Stimulated activated naive CD4-positive, alpha-beta T cell treated with Interleukin-2 at 50 U/mL for 16 hours (primary cell): ENCODE measurements around the gene ADAMTS17.

Source experiments
- DNase-seq: peaks from one replicate; lab custom pipeline; 2025; lab: John Stamatoyannopoulos, UW

ADAMTS17 gene

DNA sequence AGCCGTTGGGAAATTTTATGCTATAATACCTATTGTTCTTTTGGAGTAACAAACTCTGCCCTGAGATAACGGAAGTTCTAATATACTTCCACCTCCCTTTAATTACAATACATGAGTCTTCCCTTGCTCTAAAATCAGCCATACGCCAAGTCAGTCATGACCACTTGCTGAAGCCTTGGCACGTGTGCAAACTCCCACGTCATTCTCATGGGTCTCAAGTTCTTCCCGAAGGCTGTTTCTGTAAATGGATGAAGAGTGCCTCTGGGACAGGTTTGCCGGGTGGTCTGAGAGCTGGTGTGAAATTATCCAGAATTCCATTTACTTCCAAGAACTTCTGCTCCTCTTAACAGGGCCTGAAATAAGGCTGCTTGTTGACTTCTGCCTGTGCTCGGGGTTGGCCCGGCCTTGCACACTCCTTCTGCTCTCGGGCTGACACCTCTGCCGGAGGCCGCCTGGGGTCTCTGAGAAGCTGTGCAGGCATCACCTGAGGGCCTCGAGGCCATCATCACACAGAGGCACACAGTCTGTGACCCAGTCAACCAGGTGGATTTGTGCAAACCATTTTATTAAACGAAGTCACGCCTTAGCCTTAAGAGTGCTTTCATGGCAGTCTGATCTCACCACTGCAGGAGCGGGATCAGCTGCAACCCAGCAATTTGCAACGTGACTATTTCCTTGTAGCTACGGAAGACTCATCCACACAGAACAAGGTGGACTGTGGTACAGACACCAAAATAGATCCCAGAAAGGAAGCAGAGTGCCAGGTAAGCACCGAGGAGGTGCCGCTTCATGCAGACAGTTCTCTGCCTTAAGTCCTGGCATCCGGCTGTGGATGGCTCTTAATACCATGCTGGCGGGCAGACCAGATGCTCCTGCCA, 120.1 kb downstream of the ADAMTS17 start:
- no peak for DNase-seq

DNA sequence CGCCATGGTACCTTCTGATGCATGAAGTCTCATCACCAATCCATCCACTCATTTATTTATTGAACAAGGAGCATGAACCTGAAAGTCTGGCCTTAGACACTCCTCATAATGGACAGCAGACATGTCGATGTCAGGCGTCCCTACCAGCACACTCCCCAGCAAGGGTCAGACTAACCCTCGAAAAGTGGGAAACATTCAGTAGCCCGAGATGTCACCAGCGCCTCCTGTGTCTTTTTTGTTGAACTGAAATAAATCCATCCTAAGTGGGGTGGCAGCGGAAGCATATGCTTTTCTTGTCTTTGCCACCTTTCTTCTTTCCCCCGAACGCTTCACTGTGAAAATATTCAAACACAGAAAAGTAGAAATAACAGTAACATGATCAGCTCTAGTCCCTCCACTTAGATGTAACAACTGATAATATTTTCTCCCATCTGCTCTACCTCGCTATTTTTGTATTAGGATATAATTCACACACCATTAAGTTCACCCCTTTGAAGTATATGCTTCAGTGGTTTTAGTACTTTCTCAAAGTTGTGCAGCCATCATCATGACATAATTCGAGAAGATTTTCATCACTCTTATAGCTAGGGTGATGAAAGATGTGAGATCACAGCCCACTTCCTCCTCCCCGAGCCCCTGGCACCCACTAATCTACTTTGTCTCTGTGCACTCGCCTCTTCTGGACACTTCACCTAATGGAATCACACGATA, 121.6 kb downstream of the ADAMTS17 start:
- DNase-seq, result no peak

- DNase-seq, result no peak
Observed at GRCh38 chr15:100218434-100218833, 123.3 kb downstream of the ADAMTS17 start.

DNA sequence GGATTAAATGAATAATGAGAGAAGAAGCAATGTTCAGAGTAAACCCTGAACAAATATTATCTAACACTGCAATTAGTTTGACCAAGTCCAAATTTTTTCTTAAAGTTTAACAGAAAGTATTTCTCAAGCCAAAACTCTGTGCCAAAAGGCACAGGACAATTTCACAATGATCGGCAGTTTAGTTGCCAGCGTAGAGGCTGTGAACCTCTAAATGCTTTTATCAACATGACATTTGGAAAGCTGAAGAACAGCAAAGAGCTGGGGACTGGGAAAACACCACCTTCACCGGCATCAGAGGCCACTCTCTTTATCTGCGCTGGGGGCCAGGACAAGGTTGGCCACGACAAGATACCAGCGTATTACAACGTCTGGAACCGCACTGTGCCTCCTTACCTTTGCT, 125.6 kb downstream of the ADAMTS17 start:
- DNase-seq, result no peak

DNA sequence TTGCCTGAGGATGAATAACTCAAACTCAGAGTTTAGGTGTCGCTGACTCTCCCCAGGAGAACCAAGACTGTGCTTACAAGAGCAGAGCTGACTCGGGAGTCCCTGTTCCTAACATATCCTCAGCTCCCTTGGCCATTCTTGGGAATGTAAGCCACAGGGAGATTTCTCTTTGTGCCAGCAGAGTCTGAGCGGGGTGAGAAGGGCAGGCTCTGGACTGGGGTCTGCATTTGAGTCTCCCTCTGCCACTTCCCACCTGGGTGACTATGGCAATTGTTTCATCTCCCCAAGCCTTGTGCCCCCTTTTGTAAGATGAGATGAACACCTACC, 126.0 kb downstream of the ADAMTS17 start:
- DNase-seq, result no peak

GRCh38 chr15:100215031-100215842, 126.5 kb downstream of the ADAMTS17 start:
- DNase-seq, result no peak

DNA sequence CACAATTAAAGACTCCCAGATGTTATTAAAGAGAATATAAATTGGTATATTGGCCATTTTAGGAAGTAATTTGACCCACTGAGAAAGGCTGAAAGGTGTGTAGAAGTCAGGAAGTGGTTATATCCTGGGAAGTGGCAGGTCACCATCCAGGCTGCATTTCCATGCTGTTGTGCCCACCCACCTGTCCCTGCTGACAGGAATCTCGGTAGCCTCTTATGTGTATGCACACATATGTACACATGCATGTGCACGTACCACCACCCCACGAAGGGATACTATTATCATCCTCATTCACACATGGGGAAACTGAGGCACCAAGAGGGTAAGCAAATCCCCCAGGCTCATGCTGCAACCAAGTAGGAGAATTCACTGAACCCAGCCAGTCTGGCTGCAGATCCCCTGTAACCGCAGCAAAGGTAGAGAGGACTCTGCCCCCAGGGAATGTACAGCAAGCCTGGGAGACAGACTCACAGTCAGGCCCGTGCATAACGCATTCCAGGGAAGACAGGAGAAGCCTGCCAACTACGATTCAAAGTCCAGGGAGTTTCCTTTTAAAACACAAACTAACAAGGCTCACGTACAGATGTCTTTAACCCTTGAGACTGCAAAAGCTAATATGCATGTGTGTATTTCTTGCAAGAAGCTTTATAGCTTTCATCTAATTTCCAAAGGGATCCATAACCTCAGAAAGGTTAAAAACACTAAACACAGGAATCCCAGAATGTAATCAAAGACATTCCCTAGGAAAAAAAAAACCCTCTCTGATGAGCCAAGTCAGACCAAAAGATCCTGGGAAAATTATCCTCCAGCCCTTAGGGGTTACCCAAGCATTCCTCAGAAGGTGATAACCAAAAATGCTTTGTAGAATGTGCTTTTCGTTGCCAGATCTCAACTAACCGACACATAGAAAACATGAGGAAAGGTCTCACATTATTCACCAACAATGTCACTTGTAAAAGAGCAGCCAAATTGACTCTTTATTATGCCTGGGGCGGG, 129.6 kb downstream of the ADAMTS17 start:
- DNase-seq, result no peak

- no peak for DNase-seq
Observed at GRCh38 chr15:100210338-100210737, 131.4 kb downstream of the ADAMTS17 start.

- no peak for DNase-seq
Observed at GRCh38 chr15:100208921-100209603, 132.7 kb downstream of the ADAMTS17 start.

GRCh38 chr15:100207053-100207452, 134.7 kb downstream of the ADAMTS17 start:
- no peak for DNase-seq

GRCh38 chr15:100206643-100207042, 135.1 kb downstream of the ADAMTS17 start:
- DNase-seq, result no peak

- no peak for DNase-seq
Observed at GRCh38 chr15:100205549-100206295, 136.1 kb downstream of the ADAMTS17 start.

DNA sequence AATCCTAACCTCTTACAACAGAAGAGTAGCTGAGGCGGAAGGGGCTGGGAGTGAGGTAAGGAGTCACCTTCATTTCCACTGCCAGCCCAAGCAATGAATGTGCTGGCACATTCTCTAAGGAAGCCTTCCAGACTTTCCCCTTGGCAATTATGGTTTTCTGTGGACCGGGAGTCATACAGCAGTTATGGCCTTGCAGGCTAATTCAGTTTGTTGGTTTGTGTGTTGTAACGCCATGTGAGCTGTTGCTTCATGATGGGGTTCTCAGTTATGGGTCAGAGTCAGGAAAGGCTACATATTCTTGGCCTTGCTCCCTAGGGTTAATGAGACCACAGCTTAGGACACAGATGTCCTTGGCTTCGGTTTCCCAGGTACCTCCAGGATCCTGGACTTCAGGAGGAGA, 137.0 kb downstream of the ADAMTS17 start:
- no peak for DNase-seq

GRCh38 chr15:100204211-100204610, 137.6 kb downstream of the ADAMTS17 start:
- DNase-seq, result no peak

GRCh38 chr15:100202309-100202960, 139.3 kb downstream of the ADAMTS17 start:
- DNase-seq, result no peak

GRCh38 chr15:100201376-100202280, 140.1 kb downstream of the ADAMTS17 start:
- DNase-seq, result no peak

DNA sequence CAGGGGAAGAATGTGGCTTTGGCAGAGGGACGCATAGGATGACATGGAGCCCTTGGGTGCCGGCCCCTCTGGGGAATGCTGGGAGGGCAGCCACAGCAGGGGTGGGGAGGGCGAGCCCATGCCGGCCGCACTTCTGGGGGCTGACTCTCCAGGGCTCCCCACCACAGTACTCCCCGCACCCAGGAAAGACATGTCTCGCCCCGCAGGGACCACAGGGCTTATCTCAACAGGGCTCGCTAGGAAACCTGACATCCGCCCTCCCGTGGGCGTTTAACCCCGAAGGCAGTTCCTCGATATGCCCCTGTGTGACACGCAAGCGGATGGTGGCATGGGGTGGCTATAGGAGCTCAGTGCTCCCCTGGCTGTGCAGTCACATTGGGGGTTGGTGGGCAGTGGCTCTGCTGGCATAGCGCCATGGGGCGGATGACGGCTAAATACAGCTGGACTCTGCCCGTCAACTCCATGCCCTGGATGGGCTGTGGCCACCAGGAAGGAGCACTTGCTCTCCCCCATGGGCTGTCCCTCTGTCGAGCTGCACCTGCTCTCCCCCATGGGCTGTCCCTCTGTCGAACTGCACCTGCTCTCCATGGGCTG, 141.4 kb downstream of the ADAMTS17 start:
- DNase-seq, result no peak

DNA sequence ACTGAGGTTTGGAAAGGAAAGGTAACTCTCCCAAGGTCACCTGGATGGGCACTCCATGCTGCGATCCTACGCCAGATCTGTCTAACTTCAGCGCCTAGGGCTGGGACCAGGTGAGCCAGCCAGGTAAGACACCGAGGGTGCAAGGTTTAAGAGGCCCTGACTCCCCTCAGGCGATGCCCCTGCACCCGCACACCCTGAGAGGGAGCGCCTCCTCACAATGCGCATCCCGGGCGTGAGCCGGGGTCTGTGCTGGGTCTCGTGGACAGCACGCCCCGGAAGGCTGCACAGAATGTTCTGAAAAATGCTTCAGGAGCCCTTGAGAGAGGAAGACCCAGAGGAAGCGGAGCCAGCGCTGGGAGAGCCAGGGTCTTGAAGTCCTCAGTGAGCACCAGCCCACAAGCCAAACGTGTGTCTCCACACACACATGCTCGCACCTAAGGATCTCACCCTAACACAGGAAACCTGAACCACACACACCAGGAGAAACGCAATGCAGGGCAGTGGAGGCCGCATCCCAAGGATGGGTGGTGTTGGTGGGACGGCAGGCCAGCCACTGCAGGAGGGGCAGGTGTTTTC, 142.0 kb downstream of the ADAMTS17 start:
- no peak for DNase-seq
